ENCODE data around the gene MPP1.

Gene MPP1

DNA sequence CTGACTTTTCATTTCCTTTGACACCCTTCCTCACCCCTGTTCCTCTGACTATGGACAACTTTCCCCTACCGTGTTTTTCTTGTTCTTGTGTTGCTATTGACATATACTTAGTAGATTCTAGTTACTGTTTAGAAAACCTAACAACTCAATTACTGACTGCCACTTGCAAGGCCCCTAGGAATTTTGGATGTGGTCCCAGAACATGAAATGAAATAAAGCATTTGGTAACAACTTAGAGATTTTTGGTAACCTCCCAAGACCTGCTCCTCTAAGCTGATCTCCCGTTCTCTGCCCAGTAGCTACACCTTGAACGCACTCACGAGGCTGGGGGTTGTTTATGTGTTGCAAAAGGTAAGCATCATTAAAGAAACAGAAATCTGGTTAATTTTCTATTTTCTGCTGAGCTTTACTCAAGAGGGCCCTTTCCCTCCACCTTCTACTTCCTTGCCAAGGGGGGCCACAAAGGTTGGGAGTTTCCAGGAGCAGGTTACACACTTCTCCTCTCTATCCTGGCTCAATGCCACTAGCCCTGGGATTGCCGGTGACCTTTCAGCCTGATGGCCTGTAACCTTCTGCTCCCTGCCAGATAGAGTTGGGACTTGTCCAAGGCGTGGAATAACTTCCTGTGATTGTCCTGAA lies 74.9 kb downstream of the MPP1 start:
- DNase-seq, result no peak

DNA sequence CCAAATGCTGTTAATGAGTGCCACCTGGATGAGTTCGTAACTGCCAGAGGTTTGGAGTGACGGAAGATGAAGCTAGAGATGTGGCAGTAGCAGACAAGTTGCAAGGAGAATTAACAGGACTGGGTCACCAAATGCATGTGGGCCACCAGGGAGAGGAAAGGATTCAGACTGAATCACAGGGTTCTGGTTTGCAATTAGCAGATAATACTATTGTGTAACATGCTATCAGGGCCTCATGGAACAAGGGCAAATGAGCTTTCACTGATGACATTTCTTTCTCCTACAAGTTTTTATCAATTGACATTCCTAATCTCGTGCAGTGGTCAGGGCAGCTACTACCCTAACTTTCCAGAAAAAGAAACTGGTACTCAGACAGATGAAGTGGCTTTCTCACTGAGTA lies 75.8 kb downstream of the MPP1 start:
- no peak for DNase-seq

Measured in activated CD4-positive, alpha-beta T cell treated with anti-CD3 and anti-CD28 coated beads for 48 hours (primary cell).